ENCODE data around the gene HPF1.

HPF1 gene

GRCh38 chr4:169698331-169698730 is 59.4 kb downstream of the HPF1 start:
- H3K27ac Mint-ChIP-seq, result no peak overlapping the region
- no peak for DNase-seq (ENCODE audit: low spot score in 2 of 2)
- H3K9me3 Mint-ChIP-seq, result no peaks in the 10 kb centered on the region

GRCh38 chr4:169690787-169691186 is 67.0 kb downstream of the HPF1 start:
- H3K4me1 Mint-ChIP-seq, result no peaks in the 10 kb centered on the region
- H3K36me3 Mint-ChIP-seq, result peaks cover 55% of the 10 kb centered on the region
- no peak overlapping the region for H3K27ac Mint-ChIP-seq

More at GRCh38 chr4:169698331-169698730, 59.4 kb downstream of the HPF1 start:
- no peak for ATAC-seq
- no peak overlapping the region for H3K4me3 Mint-ChIP-seq
- peaks cover 53% of the 10 kb centered on the region for H3K36me3 Mint-ChIP-seq
- no peaks in the 10 kb centered on the region for H3K4me1 Mint-ChIP-seq

GRCh38 chr4:169689681-169690080 is 68.1 kb downstream of the HPF1 start:
- H3K4me3 Mint-ChIP-seq, result no peak overlapping the region
- H3K9me3 Mint-ChIP-seq, result no peaks in the 10 kb centered on the region
- no peak overlapping the region for H3K27ac Mint-ChIP-seq
- peaks cover 53% of the 10 kb centered on the region for H3K36me3 Mint-ChIP-seq
- H3K4me1 Mint-ChIP-seq, result no peaks in the 10 kb centered on the region
- DNase-seq (ENCODE audit: low spot score in 2 of 2) (no peak), ATAC-seq (no peak)

More at GRCh38 chr4:169690787-169691186, 67.0 kb downstream of the HPF1 start:
- Mint-ChIP-seq H3K4me3 (no peak overlapping the region), H3K9me3 (no peaks in the 10 kb centered on the region)
- no peak for DNase-seq (ENCODE audit: low spot score in 2 of 2)
- no peak for ATAC-seq

GRCh38 chr4:169682372-169683047 is 75.2 kb downstream of the HPF1 start:
- Mint-ChIP-seq H3K27ac (no peak overlapping the region), H3K9me3 (no peaks in the 10 kb centered on the region), H3K4me3 (no peak overlapping the region), H3K36me3 (peaks cover 27% of the 10 kb centered on the region), H3K4me1 (peaks cover 9% of the 10 kb centered on the region)
- ATAC-seq (no peak), DNase-seq (ENCODE audit: low spot score in 2 of 2) (no peak)
